SU-DHL-6 (cell line): ENCODE measurements around the gene RNF121.

Experiments used
- EZH2phosphoT487 ChIP-seq: fragments of 200-600 bp; sonication (generic), shearing (Covaris generic); conservative IDR thresholded peaks from 2 replicates; pipeline ENCODE4 v1.6.1; 2018; ENCODE audit warnings: mild to moderate bottlenecking, antibody characterized with exemption, low read length, moderate library complexity, mixed read lengths
- TF ChIP-seq, protein P1 (sequence below): fragments of 200-600 bp; sonication (generic); IDR thresholded peaks from one replicate; pipeline ENCODE4 v1.5.1; 2017; ENCODE audit warnings: antibody characterized with exemption, mild to moderate bottlenecking, low read length, moderate library complexity; ENCODE audit not compliant: insufficient read depth, poor library complexity, severe bottlenecking

GRCh38 chr11:72001285-72001684 is 72.4 kb downstream of the RNF121 start:
- TF ChIP-seq, protein P1, sequence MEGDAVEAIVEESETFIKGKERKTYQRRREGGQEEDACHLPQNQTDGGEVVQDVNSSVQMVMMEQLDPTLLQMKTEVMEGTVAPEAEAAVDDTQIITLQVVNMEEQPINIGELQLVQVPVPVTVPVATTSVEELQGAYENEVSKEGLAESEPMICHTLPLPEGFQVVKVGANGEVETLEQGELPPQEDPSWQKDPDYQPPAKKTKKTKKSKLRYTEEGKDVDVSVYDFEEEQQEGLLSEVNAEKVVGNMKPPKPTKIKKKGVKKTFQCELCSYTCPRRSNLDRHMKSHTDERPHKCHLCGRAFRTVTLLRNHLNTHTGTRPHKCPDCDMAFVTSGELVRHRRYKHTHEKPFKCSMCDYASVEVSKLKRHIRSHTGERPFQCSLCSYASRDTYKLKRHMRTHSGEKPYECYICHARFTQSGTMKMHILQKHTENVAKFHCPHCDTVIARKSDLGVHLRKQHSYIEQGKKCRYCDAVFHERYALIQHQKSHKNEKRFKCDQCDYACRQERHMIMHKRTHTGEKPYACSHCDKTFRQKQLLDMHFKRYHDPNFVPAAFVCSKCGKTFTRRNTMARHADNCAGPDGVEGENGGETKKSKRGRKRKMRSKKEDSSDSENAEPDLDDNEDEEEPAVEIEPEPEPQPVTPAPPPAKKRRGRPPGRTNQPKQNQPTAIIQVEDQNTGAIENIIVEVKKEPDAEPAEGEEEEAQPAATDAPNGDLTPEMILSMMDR, result no peak
- no peak for TF ChIP-seq EZH2phosphoT487
